Measurements from ENCODE around the gene PGGT1B.

DNA sequence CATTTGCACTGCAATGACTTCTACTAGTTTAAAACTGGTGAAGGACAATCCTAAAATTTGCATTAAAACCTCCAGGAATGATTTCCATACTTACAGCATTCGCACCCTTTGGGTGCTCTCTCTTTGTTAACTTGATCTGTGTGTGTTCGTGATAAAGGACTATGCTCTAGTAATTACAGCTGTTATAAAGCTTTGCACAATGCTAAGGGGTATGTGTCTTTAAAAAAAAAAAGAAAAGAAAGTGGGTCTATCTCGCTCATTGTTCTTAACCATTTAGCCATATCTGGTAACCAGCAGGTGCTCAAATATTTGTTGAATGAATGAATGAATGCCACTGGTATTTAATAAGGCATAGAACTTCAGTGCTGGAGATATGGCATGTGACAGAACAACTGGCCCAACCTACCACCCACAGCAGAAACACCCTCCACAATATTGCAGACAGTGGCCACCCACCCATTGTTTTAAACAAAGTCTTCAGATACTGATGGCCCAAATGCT is 101.7 kb downstream of the PGGT1B start:
- TF ChIP-seq RNF2 (IDR thresholded peaks at IDR 0.05) (no peak), ILF3 (IDR thresholded peaks at IDR 0.05; ENCODE audit: borderline replicate concordance) (no peak), KAT7 (CRISPR knock-in tag; IDR thresholded peaks at IDR 0.05; ENCODE audit: borderline replicate concordance) (no peak)
